ENCODE data around the gene HCFC1.
"Not testable (repeated sequence)": the region's sequence is repeated elsewhere in the genome, so short reads cannot be mapped to it uniquely, and the experiment has no call there.

DNA sequence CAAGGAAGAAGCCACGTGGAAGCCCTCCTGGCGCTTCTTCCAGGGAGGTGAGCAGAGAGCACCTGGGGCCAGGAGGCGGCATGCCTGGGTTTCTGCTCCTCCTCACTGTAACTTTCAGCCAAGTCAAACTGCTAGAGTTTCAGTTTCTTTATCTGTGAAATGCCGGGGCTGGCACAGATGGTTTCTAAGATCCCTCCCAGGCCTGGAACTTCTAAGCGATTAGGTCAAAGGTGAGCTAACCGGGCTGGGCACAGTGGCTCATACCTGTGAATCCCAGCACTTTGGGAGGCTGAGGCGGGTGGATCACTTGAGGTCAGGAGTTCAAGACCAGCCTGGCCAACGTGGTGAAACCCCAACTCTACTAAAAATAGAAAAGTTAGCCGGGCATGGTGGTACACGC lies 8.8 kb upstream of the HCFC1 start:
- TF ChIP-seq, protein P1, sequence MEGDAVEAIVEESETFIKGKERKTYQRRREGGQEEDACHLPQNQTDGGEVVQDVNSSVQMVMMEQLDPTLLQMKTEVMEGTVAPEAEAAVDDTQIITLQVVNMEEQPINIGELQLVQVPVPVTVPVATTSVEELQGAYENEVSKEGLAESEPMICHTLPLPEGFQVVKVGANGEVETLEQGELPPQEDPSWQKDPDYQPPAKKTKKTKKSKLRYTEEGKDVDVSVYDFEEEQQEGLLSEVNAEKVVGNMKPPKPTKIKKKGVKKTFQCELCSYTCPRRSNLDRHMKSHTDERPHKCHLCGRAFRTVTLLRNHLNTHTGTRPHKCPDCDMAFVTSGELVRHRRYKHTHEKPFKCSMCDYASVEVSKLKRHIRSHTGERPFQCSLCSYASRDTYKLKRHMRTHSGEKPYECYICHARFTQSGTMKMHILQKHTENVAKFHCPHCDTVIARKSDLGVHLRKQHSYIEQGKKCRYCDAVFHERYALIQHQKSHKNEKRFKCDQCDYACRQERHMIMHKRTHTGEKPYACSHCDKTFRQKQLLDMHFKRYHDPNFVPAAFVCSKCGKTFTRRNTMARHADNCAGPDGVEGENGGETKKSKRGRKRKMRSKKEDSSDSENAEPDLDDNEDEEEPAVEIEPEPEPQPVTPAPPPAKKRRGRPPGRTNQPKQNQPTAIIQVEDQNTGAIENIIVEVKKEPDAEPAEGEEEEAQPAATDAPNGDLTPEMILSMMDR (IDR thresholded peaks at IDR 0.05; ENCODE audit: insufficient read depth, low read depth, low read length): not testable (repeated sequence)
- not testable (repeated sequence) for TF ChIP-seq EZH2 (IDR thresholded peaks at IDR 0.05; ENCODE audit: insufficient read depth, low read length)
